Panc1 (cell line): Measurements from ENCODE around the gene SCN8A. TPM values are rescaled to one million over a fixed set of nuclear protein-coding genes. Genes with fewer than 3 reads are reported as not detected.

Experiments
- ATAC-seq: fragments of 200-7000 bp; cut with Tn5 transposase; 2 replicates; pipeline ENCODE4 v1.9.1; 2020; ENCODE audit warnings: mild to moderate bottlenecking, moderate library complexity
- BruUV-seq: library from RNA; stranded (reverse); fragments of 400-500 nt; replicated peaks from 2 replicates; lab custom pipeline; 2021; lab: Mats Ljungman, UMichigan
- CTCF ChIA-PET: fragments of 300-600 bp; sonication (Branson Sonifier 250); formaldehyde crosslinking; loops from one replicate; lab custom pipeline; 2022; ENCODE audit warnings: antibody characterized with exemption; lab: Charles Lee
- POLR2A ChIA-PET: fragments of 300-600 bp; sonication (Branson Sonifier 250); formaldehyde crosslinking; loops from one replicate; lab custom pipeline; 2022; ENCODE audit warnings: antibody characterized with exemption; lab: Charles Lee
- DNase-seq: peaks from one replicate; pipeline ENCODE4 v3.0.0-alpha.2; 2010; ENCODE audit warnings: low read depth, low spot score
- H3K27ac ChIP-seq: 2 replicates; pipeline ENCODE4 v1.5.1; 2011; ENCODE audit warnings: mild to moderate bottlenecking, low read length, inconsistent platforms
- H3K27me3 ChIP-seq: fragments of 200-500 bp; sonication (Bioruptor generic); 2 replicates; pipeline ENCODE4 v1.6.0; 2014; ENCODE audit warnings: low read length, inconsistent platforms; ENCODE audit not compliant: control insufficient read depth, insufficient read depth
- H3K36me3 ChIP-seq: fragments of 200-500 bp; sonication (Bioruptor generic); 2 replicates; pipeline ENCODE4 v1.5.1; 2014; ENCODE audit warnings: inconsistent platforms, mild to moderate bottlenecking, low read length, moderate library complexity; ENCODE audit not compliant: control insufficient read depth, insufficient read depth
- H3K4me1 ChIP-seq: 2 replicates; pipeline ENCODE4 v1.5.1; 2011; ENCODE audit warnings: inconsistent platforms, mild to moderate bottlenecking, low read length, moderate library complexity; ENCODE audit not compliant: control insufficient read depth, insufficient read depth
- H3K4me3 ChIP-seq, 2 experiments: 2 replicates each; pipeline ENCODE4 v1.5.1; 2011 to 2012; ENCODE audit warnings: low read depth in 2 of 2, low read length in 2 of 2, mild to moderate bottlenecking in 2 of 2, inconsistent platforms in 1 of 2, moderate library complexity in 1 of 2
- H3K9me3 ChIP-seq: fragments of 200-500 bp; sonication (Bioruptor generic); 2 replicates; pipeline ENCODE4 v1.5.1; 2014; ENCODE audit warnings: low read depth, mild to moderate bottlenecking, inconsistent platforms, low read length, moderate library complexity; ENCODE audit not compliant: control insufficient read depth, insufficient read depth
- CTCF ChIP-seq: fragments of 450-650 bp; IDR thresholded peaks from 2 replicates; pipeline ENCODE4 v1.5.1; 2017; ENCODE audit warnings: mild to moderate bottlenecking
- POLR2AphosphoS5 ChIP-seq: IDR thresholded peaks from 2 replicates; pipeline ENCODE4 v1.6.1; 2012; ENCODE audit warnings: mild to moderate bottlenecking, low read depth, low read length, moderate library complexity
- REST ChIP-seq, 2 experiments: IDR thresholded peaks; 2 replicates each; pipeline ENCODE4 v1.6.1; 2011 to 2012; ENCODE audit warnings: low read depth in 2 of 2, control low read depth in 1 of 2, low read length in 1 of 2, mild to moderate bottlenecking in 1 of 2, moderate library complexity in 1 of 2; ENCODE audit not compliant: insufficient read depth in 1 of 2
- SIN3A ChIP-seq: IDR thresholded peaks from 2 replicates; pipeline ENCODE4 v1.6.1; 2012; ENCODE audit warnings: low read depth, mild to moderate bottlenecking, low read length, moderate library complexity, borderline replicate concordance; ENCODE audit not compliant: insufficient read depth
- TCF7L2 ChIP-seq: IDR thresholded peaks from 2 replicates; pipeline ENCODE4 v1.6.1; 2011; ENCODE audit warnings: mild to moderate bottlenecking, low read depth, low read length, inconsistent platforms
- in situ Hi-C: cut with HindIII; loops from 2 replicates; pipeline ENCODE4 v1.10.0; 2016; ENCODE audit warnings: low sequenced_read_pairs, low pct_unique_long_range_greater_than_20kb
- intact Hi-C: fragments of 100-400 bp; cut with micrococcal nuclease; formaldehyde crosslinking; loops from one replicate; pipeline ENCODE4 v1.10.0; 2022; ENCODE audit not compliant: unreplicated experiment
- total RNA-seq: library from RNA; stranded (reverse); gene quantifications from one replicate; pipeline ENCODE4 v1.2.1, GENCODE V29; 2021; ENCODE audit not compliant: unreplicated experiment

Gene SCN8A
- total RNA-seq, 1 experiment from 2014 or later, result 8.6 TPM

- ATAC-seq (no peak), DNase-seq (no peak)
- Histone ChIP-seq H3K27ac (no peak overlapping the region), H3K36me3 (no peaks in the 10 kb centered on the region), H3K27me3 (no peaks in the 10 kb centered on the region), H3K4me3 (no peak overlapping the region), H3K9me3 (no peaks in the 10 kb centered on the region), H3K4me1 (no peaks in the 10 kb centered on the region; the same call in none of the 2 replicates)
- intact Hi-C loops, result no loop called here
- TF ChIP-seq CTCF (no peak), TCF7L2 (no peak), REST (IDR thresholded peaks at IDR 0.05; ENCODE audit: insufficient read depth in 1 of 2, low read depth in 2 of 2, low read length in 1 of 2) (no peak), POLR2AphosphoS5 (no peak), SIN3A (no peak)
- ChIA-PET CTCF (no interaction called here), POLR2A (no interaction called here)
- no TSS peak for BruUV-seq
- in situ Hi-C loops, result no loop called here
These were observed 227.1 kb downstream of the SCN8A start for GRCh38 chr12:51818086-51818485.

- DNase-seq (no peak), ATAC-seq (no peak)
- Histone ChIP-seq H3K9me3 (no peaks in the 10 kb centered on the region), H3K4me1 (no peaks in the 10 kb centered on the region; the same call in none of the 2 replicates), H3K27ac (no peak overlapping the region), H3K4me3 (no peak overlapping the region), H3K27me3 (no peaks in the 10 kb centered on the region), H3K36me3 (no peaks in the 10 kb centered on the region)
- TF ChIP-seq SIN3A (no peak), REST (IDR thresholded peaks at IDR 0.05; ENCODE audit: insufficient read depth in 1 of 2, low read depth in 2 of 2, low read length in 1 of 2) (no peak), TCF7L2 (no peak), CTCF (no peak), POLR2AphosphoS5 (no peak)
- ChIA-PET POLR2A (no interaction called here), CTCF (no interaction called here)
- no TSS peak for BruUV-seq
- intact Hi-C loops, result no loop called here
- in situ Hi-C loops, result no loop called here
These were observed 227.7 kb downstream of the SCN8A start for GRCh38 chr12:51818566-51819300.
